H1 (cell line): ENCODE results near the gene DFFB. TPM values are rescaled to one million over a fixed set of nuclear protein-coding genes. Genes with fewer than 3 reads are reported as not detected.

Experiments used
- CTCF ChIA-PET: fragments of 300-600 bp; sonication (Branson Sonifier 250); formaldehyde crosslinking; loops from one replicate; lab custom pipeline; 2021; ENCODE audit not compliant: partially characterized antibody; lab: Charles Lee
- POLR2A ChIA-PET: fragments of 300-600 bp; sonication (Branson Sonifier 250); formaldehyde crosslinking; loops from one replicate; lab custom pipeline; 2021; ENCODE audit warnings: inconsistent platforms; ENCODE audit not compliant: partially characterized antibody; lab: Charles Lee
- DNase-seq, 2 experiments: peaks; one replicate each; pipeline versions ENCODE4 v3.0.0 to v3.0.0-alpha.2; 2010 to 2022; ENCODE audit warnings: low spot score in 2 of 2, low read depth in 1 of 2, mixed read lengths in 1 of 2
- FAIRE-seq: peaks from 2 replicates; lab custom pipeline; 2011; peaks lifted over from hg19 to GRCh38; lab: Jason Lieb, UNC
- H2AFZ ChIP-seq: 2 replicates; pipeline ENCODE4 v1.8.1; 2012; ENCODE audit warnings: low read length, inconsistent platforms
- H2AK5ac ChIP-seq: 2 replicates; pipeline ENCODE4 v1.6.1; 2013; ENCODE audit warnings: low read depth, low read length
- H2BK120ac ChIP-seq: replicated peaks from 2 replicates; pipeline ENCODE3; 2013; ENCODE audit warnings: low read depth, low read length, inconsistent platforms
- H2BK12ac ChIP-seq: 2 replicates; pipeline ENCODE4 v1.6.1; 2013; ENCODE audit warnings: low read depth, low read length
- H2BK15ac ChIP-seq: 2 replicates; pipeline ENCODE4 v1.6.1; 2013; ENCODE audit warnings: low read length
- H2BK20ac ChIP-seq: 2 replicates; pipeline ENCODE4 v1.6.1; 2013; ENCODE audit warnings: low read length
- H2BK5ac ChIP-seq: 2 replicates; pipeline ENCODE4 v1.6.1; 2013; ENCODE audit warnings: low read depth, low read length
- H3K14ac ChIP-seq: 2 replicates; pipeline ENCODE4 v1.6.1; 2013; ENCODE audit warnings: inconsistent platforms; ENCODE audit not compliant: insufficient read length
- H3K18ac ChIP-seq: 2 replicates; pipeline ENCODE4 v1.6.1; 2013; ENCODE audit warnings: low read length; ENCODE audit errors: extremely low read depth
- H3K23ac ChIP-seq: 2 replicates; pipeline ENCODE4 v1.6.1; 2013; ENCODE audit warnings: inconsistent platforms; ENCODE audit not compliant: insufficient read length
- H3K23me2 ChIP-seq: 2 replicates; pipeline ENCODE4 v1.6.1; 2013; ENCODE audit warnings: low read depth, low read length
- H3K27ac ChIP-seq: 2 replicates; pipeline ENCODE4 v1.6.1; 2011; ENCODE audit warnings: low read depth, low read length, inconsistent platforms
- H3K27me3 ChIP-seq, 4 experiments: replicated peaks in 1 of 4; 1 replicate in 1 of 4; 2 replicates in 3 of 4; pipeline versions ENCODE4 v1.6.1 to v1.8.1; 2011 to 2013; ENCODE audit warnings: low read length in 3 of 4, mild to moderate bottlenecking in 3 of 4, inconsistent platforms in 2 of 4, mixed read lengths in 2 of 4, moderate library complexity in 1 of 4; ENCODE audit not compliant: control insufficient read depth in 3 of 4, insufficient read depth in 3 of 4; ENCODE audit errors: extremely low read depth in 1 of 4
- H3K36me3 ChIP-seq, 4 experiments: 2 replicates each; pipeline versions ENCODE4 v1.6.1 to v1.8.1; 2011 to 2013; ENCODE audit warnings: mild to moderate bottlenecking in 4 of 4, low read length in 3 of 4, moderate library complexity in 2 of 4, control low read depth in 1 of 4, inconsistent platforms in 1 of 4; ENCODE audit not compliant: insufficient read depth in 4 of 4, control insufficient read depth in 2 of 4
- H3K4ac ChIP-seq: replicated peaks from 2 replicates; pipeline ENCODE3; 2013; ENCODE audit warnings: low read length, low read depth, mixed read lengths, inconsistent platforms; ENCODE audit not compliant: insufficient read length
- H3K4me1 ChIP-seq, 4 experiments: replicated peaks in 1 of 4; 1 replicate in 1 of 4; 2 replicates in 3 of 4; pipeline versions ENCODE4 v1.6.1 to v1.8.1; 2011 to 2013; ENCODE audit warnings: low read length in 3 of 4, inconsistent platforms in 2 of 4, mixed read lengths in 1 of 4; ENCODE audit not compliant: insufficient read depth in 4 of 4, control insufficient read depth in 3 of 4
- H3K4me2 ChIP-seq, 2 experiments: 2 replicates each; pipeline versions ENCODE4 v1.6.1 to v1.8.1; 2011 to 2013; ENCODE audit warnings: low read depth in 2 of 2, low read length in 2 of 2, control low read depth in 1 of 2, inconsistent platforms in 1 of 2, mild to moderate bottlenecking in 1 of 2; ENCODE audit not compliant: insufficient read depth in 1 of 2
- H3K4me3 ChIP-seq, 4 experiments: fragments of 200-600, 300-600 bp in 1 of 4; sonication (generic), shearing (Covaris generic), sonication (Bioruptor Twin) in 1 of 4; 2 replicates each; pipeline versions ENCODE4 v1.5.1 to v1.8.1; 2011 to 2016; ENCODE audit warnings: low read length in 4 of 4, low read depth in 3 of 4, control low read depth in 2 of 4, inconsistent platforms in 2 of 4, mild to moderate bottlenecking in 2 of 4, mixed read lengths in 1 of 4, moderate library complexity in 1 of 4; ENCODE audit not compliant: insufficient read depth in 2 of 4; ENCODE audit errors: extremely low read depth in 1 of 4
- H3K56ac ChIP-seq: replicated peaks from 2 replicates; pipeline ENCODE3; 2013; ENCODE audit warnings: low read depth, mild to moderate bottlenecking, mixed read lengths, low read length, inconsistent platforms; ENCODE audit not compliant: insufficient read length
- H3K79me1 ChIP-seq: 2 replicates; pipeline ENCODE4 v1.6.1; 2013; ENCODE audit warnings: low read depth, low read length, control low read depth
- H3K79me2 ChIP-seq, 2 experiments: 2 replicates each; pipeline versions ENCODE4 v1.6.1 to v1.8.1; 2012 to 2013; ENCODE audit warnings: low read length in 2 of 2, mild to moderate bottlenecking in 2 of 2, inconsistent platforms in 1 of 2; ENCODE audit not compliant: insufficient read depth in 2 of 2, control insufficient read depth in 1 of 2
- H3K9ac ChIP-seq, 4 experiments: replicated peaks in 1 of 4; 1 replicate in 1 of 4; 2 replicates in 3 of 4; pipeline versions ENCODE4 v1.6.1 to v1.8.1; 2011 to 2013; ENCODE audit warnings: low read depth in 3 of 4, low read length in 3 of 4, control low read depth in 2 of 4, mild to moderate bottlenecking in 2 of 4, moderate library complexity in 2 of 4, inconsistent platforms in 1 of 4; ENCODE audit errors: extremely low read depth in 1 of 4
- H3K9me3 ChIP-seq, 2 experiments: 2 replicates each; pipeline versions ENCODE4 v1.6.1 to v1.8.1; 2012 to 2013; ENCODE audit warnings: mild to moderate bottlenecking in 2 of 2, moderate library complexity in 2 of 2, control low read depth in 1 of 2, inconsistent platforms in 1 of 2, low read depth in 1 of 2, low read length in 1 of 2, mixed read lengths in 1 of 2; ENCODE audit not compliant: insufficient read depth in 2 of 2
- H4K20me1 ChIP-seq, 2 experiments: replicated peaks in 1 of 2; 2 replicates each; pipeline versions ENCODE3 to v1.8.1; 2011 to 2013; ENCODE audit warnings: inconsistent platforms in 2 of 2, low read length in 2 of 2, mild to moderate bottlenecking in 1 of 2; ENCODE audit not compliant: insufficient read depth in 2 of 2, control insufficient read depth in 1 of 2
- H4K5ac ChIP-seq: 2 replicates; pipeline ENCODE4 v1.6.1; 2013; ENCODE audit warnings: low read length, low read depth, mixed read lengths, inconsistent platforms; ENCODE audit not compliant: insufficient read length
- H4K8ac ChIP-seq: 2 replicates; pipeline ENCODE4 v1.8.0; 2013; ENCODE audit warnings: mild to moderate bottlenecking, moderate library complexity, low read length, inconsistent platforms; ENCODE audit not compliant: insufficient read depth; ENCODE audit errors: extremely low read depth
- H4K91ac ChIP-seq: replicated peaks from 2 replicates; pipeline ENCODE3; 2013; ENCODE audit warnings: low read length, mixed read lengths, inconsistent platforms; ENCODE audit not compliant: insufficient read length
- ATF2 ChIP-seq: IDR thresholded peaks from 2 replicates; pipeline ENCODE4 v1.6.1; 2012; ENCODE audit warnings: low read length, inconsistent platforms
- BRCA1 ChIP-seq: IDR thresholded peaks from 2 replicates; pipeline ENCODE4 v1.6.1; 2012; ENCODE audit warnings: low read depth, low read length, improper control_type of control experiment
- CBX8 ChIP-seq: fragments of 300-800, 300-1000 bp; sonication (generic); IDR thresholded peaks from 2 replicates; pipeline ENCODE4 v1.7.1; 2016; ENCODE audit warnings: low read depth, low read length, borderline replicate concordance
- MAFK ChIP-seq: IDR thresholded peaks from 2 replicates; pipeline ENCODE4 v1.6.1; 2012; ENCODE audit warnings: low read depth, mild to moderate bottlenecking, improper control_type of control experiment, low read length
- MAX ChIP-seq: IDR thresholded peaks from 2 replicates; pipeline ENCODE4 v1.6.1; 2012; ENCODE audit warnings: inconsistent platforms
- POLR2AphosphoS5 ChIP-seq: IDR thresholded peaks from 2 replicates; pipeline ENCODE4 v1.6.1; 2011; ENCODE audit warnings: low read depth, low read length
- RAD21 ChIP-seq, 2 experiments: IDR thresholded peaks in 1 of 2; conservative IDR thresholded peaks in 1 of 2; 2 replicates each; pipeline ENCODE4 v1.6.1; 2011; ENCODE audit warnings: low read depth in 2 of 2, low read length in 2 of 2, improper control_type of control experiment in 1 of 2, inconsistent platforms in 1 of 2, mild to moderate bottlenecking in 1 of 2, moderate library complexity in 1 of 2
- RFX5 ChIP-seq: IDR thresholded peaks from 2 replicates; pipeline ENCODE4 v1.6.1; 2011; ENCODE audit warnings: low read depth, low read length, improper control_type of control experiment, borderline replicate concordance
- SIX5 ChIP-seq: IDR thresholded peaks from 2 replicates; pipeline ENCODE4 v1.6.1; 2011; ENCODE audit warnings: mild to moderate bottlenecking, low read depth, low read length
- SP1 ChIP-seq: IDR thresholded peaks from 2 replicates; pipeline ENCODE4 v1.6.1; 2011; ENCODE audit warnings: low read depth, low read length
- SRF ChIP-seq: IDR thresholded peaks from 2 replicates; pipeline ENCODE4 v1.6.1; 2011; ENCODE audit warnings: mild to moderate bottlenecking, low read depth, low read length, moderate library complexity
- WGBS, 2 experiments: shearing (Covaris generic) in 1 of 2; methylation state at CpG; one replicate each; pipeline versions ENCODE4 v1.1.6 to v1.1.7; 2013 to 2015; ENCODE audit warnings: low lambda C conversion rate in 2 of 2, mixed read lengths in 2 of 2, inconsistent platforms in 1 of 2, low coverage in 1 of 2, missing lambda C conversion rate in 1 of 2; ENCODE audit not compliant: insufficient replicate concordance in 2 of 2, insufficient coverage in 1 of 2, insufficient read length in 1 of 2; ENCODE audit errors: extremely low coverage in 1 of 2, missing lambda C conversion rate in 1 of 2; 5-methylcytosine and 5-hydroxymethylcytosine counted together
- polyA plus RNA-seq, 7 experiments: library from polyadenylated mRNA; depleted of rRNA in 3 of 7; stranded (reverse) in 5 of 7; unstranded in 2 of 7; fragments of >200 nt in 5 of 7; fragments of 200-250 nt in 2 of 7; gene quantifications; 1 replicate in 5 of 7; 2 replicates in 1 of 7; 4 replicates in 1 of 7; pipeline versions ENCODE4 v1.2.1 to v1.2.3, GENCODE V29; 2011 to 2013; ENCODE audit warnings: missing spikeins in 2 of 7, mixed read lengths in 2 of 7
- total RNA-seq: library from RNA; stranded (reverse); fragmentation: NEBNext Ultra II Directional; extraction: Animal tissue kit (Norgen Biotek cat#: 25700); gene quantifications from 2 replicates; pipeline ENCODE4 v1.2.1, GENCODE V29; 2021

Gene DFFB
- total and polyA plus RNA-seq, 2 of the 8 experiments (the other 6 are each of a cell fraction or from before 2014, with no cell fraction given) = 8.6 to 11.9 TPM

- peaks cover 0 to 16% of the 10 kb centered on the region in 2 experiments; a peak in 2 of 4 replicates for H3K79me2 ChIP-seq
- peaks cover 7% of the 10 kb centered on the region; the same call in 1 of the 2 replicates for H3K23me2 ChIP-seq
- H3K4ac ChIP-seq = no peak overlapping the region
- H3K56ac ChIP-seq = no peak overlapping the region
- no peak overlapping the region for H2BK120ac ChIP-seq
- no peak overlapping the region for H3K9ac ChIP-seq
- peaks cover 2 to 3% of the 10 kb centered on the region in 2 experiments for H4K20me1 ChIP-seq
- no peak overlapping the region for H2BK15ac ChIP-seq
- no peak overlapping the region for H2BK20ac ChIP-seq
- no peak overlapping the region for H3K27ac ChIP-seq
- ChIA-PET CTCF (no interaction called here), POLR2A (no interaction called here)
- peaks cover 0 to 9% (median 0%) of the 10 kb centered on the region in 4 experiments; a peak in 1 of 8 replicates for H3K36me3 ChIP-seq
- WGBS, 2 experiments = 68% methylated on average over 15 of the region's 15 CpGs; no CpG with 5 or more reads in 1 of the 2 experiments
- peaks cover 5% of the 10 kb centered on the region; the same call in 1 of the 2 replicates for H3K79me1 ChIP-seq
- no peak overlapping the region for H2AFZ ChIP-seq
- H3K23ac ChIP-seq = no peak overlapping the region
- H3K4me2 ChIP-seq = no peak overlapping the region
- H3K14ac ChIP-seq = no peak overlapping the region
- no peak overlapping the region for H4K91ac ChIP-seq
- no peak overlapping the region for H4K5ac ChIP-seq
- no peak overlapping the region for H2AK5ac ChIP-seq
- FAIRE-seq (no peak), DNase-seq (no peak)
- no peaks in the 10 kb centered on the region for H3K9me3 ChIP-seq
- H3K4me1 ChIP-seq = peaks cover 0 to 2% (median under 1%) of the 10 kb centered on the region in 4 experiments; a peak in 3 of 7 replicates
- H3K27me3 ChIP-seq = no peaks in the 10 kb centered on the region
- no peak overlapping the region for H3K18ac ChIP-seq
- H2BK12ac ChIP-seq = no peak overlapping the region
- no peak overlapping the region for H4K8ac ChIP-seq
- H2BK5ac ChIP-seq = no peak overlapping the region
- H3K4me3 ChIP-seq = no peak overlapping the region
- TF ChIP-seq POLR2AphosphoS5 (no peak), MAFK (no peak), SRF (no peak), ATF2 (no peak), BRCA1 (no peak), SP1 (no peak), CBX8 (no peak), RFX5 (no peak), MAX (no peak), RAD21 (IDR thresholded peaks at IDR 0.05 in 1 of 2, conservative IDR thresholded peaks at IDR 0.05 in 1 of 2; ENCODE audit: low read depth in 2 of 2, low read length in 2 of 2) (no peak), SIX5 (no peak)
Measured at GRCh38 chr1:3852711-3853485, 4.4 kb upstream of the DFFB start.
